K562 (cell line): ENCODE measurements around the gene FOXO4. TPM values are rescaled to one million over a fixed set of nuclear protein-coding genes. Genes with fewer than 3 reads are reported as not detected.
A peak's percentile ranks its signal among the peaks of the same experiment; 100 is the strongest.

Source experiments
- ARID3A ChIP-seq: IDR thresholded peaks from 2 replicates; pipeline ENCODE4 v1.6.1; 2012; ENCODE audit warnings: low read depth, low read length, improper control_type of control experiment, borderline replicate concordance
- ARNT ChIP-seq, 2 experiments: fragments of 450-650 bp; IDR thresholded peaks; 2 replicates each; pipeline ENCODE4 v1.6.1; 2016; ENCODE audit warnings: mild to moderate bottlenecking in 1 of 2
- BCOR ChIP-seq: fragments of 450-650 bp; IDR thresholded peaks from 2 replicates; pipeline ENCODE4 v1.6.1; 2016
- BMI1 ChIP-seq: fragments of 150-350 bp; IDR thresholded peaks from 2 replicates; pipeline ENCODE4 v1.6.1; 2014; ENCODE audit warnings: low read length
- CREM ChIP-seq: IDR thresholded peaks from 2 replicates; pipeline ENCODE4 v1.6.1; 2014; ENCODE audit warnings: antibody characterized with exemption, low read depth
- DACH1 ChIP-seq: fragments of 450-650 bp; IDR thresholded peaks from 2 replicates; pipeline ENCODE4 v1.6.1; 2018; ENCODE audit not compliant: partially characterized antibody
- E2F6 ChIP-seq, 2 experiments: IDR thresholded peaks; 2 replicates each; pipeline ENCODE4 v1.6.1; 2011; ENCODE audit warnings: borderline replicate concordance in 1 of 2, control low read depth in 1 of 2, low read depth in 1 of 2, low read length in 1 of 2, mild to moderate bottlenecking in 1 of 2, mixed read lengths in 1 of 2, moderate library complexity in 1 of 2; ENCODE audit not compliant: insufficient read depth in 1 of 2, insufficient read length in 1 of 2, poor library complexity in 1 of 2, severe bottlenecking in 1 of 2; ENCODE audit errors: extremely low read depth in 1 of 2
- ETS1 ChIP-seq: conservative IDR thresholded peaks from 2 replicates; pipeline ENCODE4 v1.6.1; 2011; ENCODE audit warnings: low read depth, mild to moderate bottlenecking, low read length; ENCODE audit not compliant: control insufficient read depth
- FOXA1 ChIP-seq: fragments of 450-650 bp; IDR thresholded peaks from 2 replicates; pipeline ENCODE4 v1.6.1; 2016; ENCODE audit warnings: mild to moderate bottlenecking, borderline replicate concordance
- HDGF ChIP-seq: fragments of 450-650 bp; IDR thresholded peaks from 2 replicates; pipeline ENCODE4 v1.6.1; 2016
- HNRNPK ChIP-seq: fragments of 200-400 bp; formaldehyde crosslinking; IDR thresholded peaks from one replicate; pipeline ENCODE4 v1.6.1; 2018; ENCODE audit warnings: mild to moderate bottlenecking, low read depth, low read length; ENCODE audit not compliant: poor library complexity, severe bottlenecking
- MTF1 ChIP-seq: fragments of 250-450 bp; sonication (Bioruptor Pico); IDR thresholded peaks from 2 replicates; pipeline ENCODE4 v1.9.0; 2021; ENCODE audit warnings: moderate library complexity, mild to moderate bottlenecking, inconsistent platforms, borderline replicate concordance
- NFE2 ChIP-seq: IDR thresholded peaks from 2 replicates; pipeline ENCODE4 v1.6.1; 2014; ENCODE audit warnings: antibody characterized with exemption, low read depth
- PHF20 ChIP-seq: fragments of 450-650 bp; IDR thresholded peaks from 2 replicates; pipeline ENCODE4 v1.6.1; 2018; ENCODE audit not compliant: partially characterized antibody
- PRDM10 ChIP-seq: fragments of 450-650 bp; IDR thresholded peaks from 2 replicates; pipeline ENCODE4 v1.6.1; 2018; ENCODE audit not compliant: partially characterized antibody
- RBM34 ChIP-seq: fragments of 200-400 bp; formaldehyde crosslinking; IDR thresholded peaks from 2 replicates; pipeline ENCODE4 v1.6.1; 2018; ENCODE audit warnings: low read length, borderline replicate concordance; ENCODE audit not compliant: insufficient read depth
- RFX1 ChIP-seq: fragments of 450-650 bp; IDR thresholded peaks from 2 replicates; pipeline ENCODE4 v1.6.1; 2016; ENCODE audit warnings: mild to moderate bottlenecking, moderate library complexity
- SMAD4 ChIP-seq: fragments of 250-450 bp; sonication (Bioruptor Pico); conservative IDR thresholded peaks from 2 replicates; pipeline ENCODE4 v1.8.0; 2021; ENCODE audit warnings: inconsistent platforms, mild to moderate bottlenecking, moderate library complexity
- SMARCC2 ChIP-seq: fragments of 450-650 bp; IDR thresholded peaks from 2 replicates; pipeline ENCODE4 v1.6.1; 2017; ENCODE audit warnings: antibody characterized with exemption, moderate library complexity, mild to moderate bottlenecking, low read depth
- SUPT5H ChIP-seq: fragments of 450-650 bp; IDR thresholded peaks from 2 replicates; pipeline ENCODE4 v1.6.1; 2016
- polyA plus RNA-seq, 8 experiments: library from polyadenylated mRNA; depleted of rRNA in 4 of 8; stranded (reverse) in 5 of 8; unstranded in 3 of 8; fragments of >200 nt; fragmentation: Nextera tagmentation in 2 of 8; fragmentation: Illumina TruSeq in 1 of 8; extraction: Ambion mirVana in 2 of 8; extraction: Trizol in 1 of 8; gene quantifications; 2 replicates each; pipeline versions ENCODE4 v1.2.1 to v1.2.3, GENCODE V29; 2011 to 2014; ENCODE audit warnings: inconsistent platforms in 1 of 8, missing spikeins in 1 of 8
- total RNA-seq, 7 experiments: library from RNA; depleted of rRNA in 6 of 7; stranded (reverse); fragments of >200 nt in 6 of 7; fragmentation: Illumina TruSeq in 2 of 7; extraction: Trizol in 2 of 7; gene quantifications; 2 replicates each; pipeline versions ENCODE4 v1.2.1 to v1.2.3, GENCODE V29; 2011 to 2021; ENCODE audit warnings: low replicate concordance in 1 of 7

FOXO4 gene
- total and polyA plus RNA-seq, 9 of the 15 experiments (the other 6 are each of a cell fraction or from before 2014, with no cell fraction given): 0.13 to 26.6 (median 8.5) TPM

GRCh38 chrX:71103110-71103983 lies 7.7 kb downstream of the FOXO4 start (continued):
- TF ChIP-seq ETS1 (no peak; the same call in 1 of the 2 replicates), ARNT (IDR thresholded peaks at IDR 0.05) (no peak), SMAD4 (no peak), E2F6 (IDR thresholded peaks at IDR 0.05; ENCODE audit: borderline replicate concordance in 1 of 2, extremely low read depth in 1 of 2, insufficient read depth in 1 of 2, insufficient read length in 1 of 2, low read depth in 1 of 2, low read length in 1 of 2, poor library complexity in 1 of 2, severe bottlenecking in 1 of 2) (peak; percentile 42 to 81), RFX1 (no peak), SMARCC2 (no peak), MTF1 (CRISPR knock-in tag) (no peak), HDGF (no peak), SUPT5H (peak; percentile 53), HNRNPK (no peak), CREM (0 out of 2 replicates have a peak, but pooled peaks have one; percentile 10), NFE2 (no peak), FOXA1 (no peak), RBM34 (no peak), ARID3A (no peak), PRDM10 (peak; percentile 89), DACH1 (no peak), PHF20 (no peak), BCOR (no peak), BMI1 (no peak)
